ENCODE measurements around the gene DBNDD2.

Gene DBNDD2

DNA sequence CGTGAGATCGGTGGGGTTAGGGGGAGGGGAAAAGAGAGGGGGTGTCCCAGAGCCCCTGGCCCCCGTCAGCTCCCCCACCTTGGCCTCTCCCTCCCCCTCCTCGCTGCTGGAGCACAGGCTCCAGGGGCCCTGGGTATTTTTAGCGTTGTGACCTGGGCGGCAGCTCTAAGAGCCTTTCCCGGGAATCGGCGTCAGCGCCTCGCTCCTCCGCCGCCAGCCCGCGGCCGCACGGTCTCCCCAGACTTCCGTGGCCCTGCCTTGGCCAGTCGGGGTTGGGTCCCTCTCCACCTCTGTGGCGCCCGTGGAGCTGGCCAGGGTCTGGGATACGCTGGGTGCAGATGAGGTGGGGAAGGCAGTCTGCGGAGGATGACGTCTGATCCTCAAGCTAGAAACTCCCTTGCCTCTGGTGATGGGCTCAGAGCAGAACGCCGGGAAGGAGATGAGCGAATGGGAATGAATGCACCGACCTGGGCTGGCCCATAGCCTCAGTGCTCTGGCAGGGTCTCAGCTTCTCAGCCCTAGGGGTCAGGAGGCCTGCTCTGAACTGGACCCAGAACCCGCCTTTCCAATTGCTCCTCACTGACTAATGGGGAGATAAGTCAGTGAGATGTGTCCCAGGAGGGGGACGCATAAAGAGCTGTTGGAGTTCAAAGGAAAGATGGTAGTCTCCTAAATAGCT is 883 bp upstream of the DBNDD2 start:
- peaks cover 31% of the 10 kb centered on the region for H3K36me3 ChIP-seq (ENCODE audit: low read depth)
- H3K27ac ChIP-seq (ENCODE audit: poor library complexity, severe bottlenecking): peak overlapping the region; percentile 37
- no peaks in the 10 kb centered on the region for H3K9me3 ChIP-seq (ENCODE audit: severe bottlenecking)
- no peaks in the 10 kb centered on the region for H3K4me1 ChIP-seq (ENCODE audit: insufficient read depth, poor library complexity, severe bottlenecking)
- H3K27me3 ChIP-seq (ENCODE audit: insufficient read depth, poor library complexity, severe bottlenecking): no peaks in the 10 kb centered on the region
- H3K4me3 ChIP-seq (ENCODE audit: severe bottlenecking): peak overlapping the region; percentile 85
- ATAC-seq (ENCODE audit: low read depth) (peak; percentile 48), DNase-seq (ENCODE audit: low spot score) (no peak)
- no peak for TF ChIP-seq CTCF (IDR thresholded peaks at IDR 0.05; ENCODE audit: poor library complexity, severe bottlenecking)

DNA sequence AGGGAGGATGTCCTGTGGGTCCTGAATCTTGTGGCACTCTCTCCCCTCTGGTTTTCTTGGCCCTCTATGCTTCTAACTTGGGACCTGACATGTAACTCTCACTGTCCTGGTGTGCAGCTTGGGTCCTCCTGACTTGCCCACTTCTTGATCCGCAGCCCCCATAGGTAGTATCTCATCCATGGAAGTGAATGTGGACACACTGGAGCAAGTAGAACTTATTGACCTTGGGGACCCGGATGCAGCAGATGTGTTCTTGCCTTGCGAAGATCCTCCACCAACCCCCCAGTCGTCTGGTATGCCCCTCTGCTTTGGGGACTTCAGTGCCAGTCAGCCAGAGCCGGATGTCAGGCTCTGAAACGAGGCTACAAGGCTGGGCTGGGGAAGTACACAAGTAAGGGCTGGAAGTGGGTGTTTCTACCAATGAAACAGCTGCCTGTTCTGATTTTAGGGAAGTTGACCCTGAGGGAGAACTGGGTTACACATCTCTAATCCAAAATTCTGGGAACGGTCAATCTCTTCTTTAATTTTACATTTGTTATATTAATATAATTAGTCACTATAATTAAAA is 641 bp downstream of the DBNDD2 start:
- DNase-seq (ENCODE audit: low spot score) (no peak), ATAC-seq (ENCODE audit: low read depth) (no peak)
- no peaks in the 10 kb centered on the region for H3K9me3 ChIP-seq (ENCODE audit: severe bottlenecking)

GRCh38 chr20:45409521-45410272 is 1.6 kb downstream of the DBNDD2 start:
- TF ChIP-seq CTCF (IDR thresholded peaks at IDR 0.05; ENCODE audit: poor library complexity, severe bottlenecking): no peak
- H3K27me3 ChIP-seq (ENCODE audit: insufficient read depth, poor library complexity, severe bottlenecking): no peaks in the 10 kb centered on the region

More for the DNA sequence above, 641 bp downstream of the DBNDD2 start:
- Histone ChIP-seq H3K4me1 (ENCODE audit: insufficient read depth, poor library complexity, severe bottlenecking) (no peaks in the 10 kb centered on the region), H3K4me3 (ENCODE audit: severe bottlenecking) (no peak overlapping the region), H3K36me3 (ENCODE audit: low read depth) (peaks cover 31% of the 10 kb centered on the region), H3K27ac (ENCODE audit: poor library complexity, severe bottlenecking) (no peak overlapping the region), H3K27me3 (ENCODE audit: insufficient read depth, poor library complexity, severe bottlenecking) (no peaks in the 10 kb centered on the region)
- no peak for TF ChIP-seq CTCF (IDR thresholded peaks at IDR 0.05; ENCODE audit: poor library complexity, severe bottlenecking)

DNA sequence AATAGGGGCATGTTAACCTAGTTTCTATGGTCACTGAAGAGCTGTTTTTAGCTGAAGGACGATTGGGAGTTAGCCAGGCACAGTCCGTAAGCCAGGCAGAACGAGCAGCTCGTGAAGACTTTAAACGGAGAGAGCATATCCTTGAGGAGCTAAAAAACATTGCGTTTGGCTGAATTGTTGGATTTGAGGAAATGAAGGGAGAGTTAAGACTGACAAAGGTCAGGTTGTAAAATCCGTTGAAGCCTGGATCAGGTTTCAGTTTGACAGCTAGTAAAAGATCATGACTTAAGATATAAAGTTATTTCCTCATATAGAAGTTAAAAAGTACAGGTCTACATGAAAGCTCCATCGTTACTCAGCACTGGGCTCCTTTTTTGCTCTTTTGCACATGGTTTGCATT is 2.8 kb downstream of the DBNDD2 start:
- Histone ChIP-seq H3K9me3 (ENCODE audit: severe bottlenecking) (no peaks in the 10 kb centered on the region), H3K36me3 (ENCODE audit: low read depth) (peaks cover 31% of the 10 kb centered on the region), H3K4me1 (ENCODE audit: insufficient read depth, poor library complexity, severe bottlenecking) (peaks cover 4% of the 10 kb centered on the region), H3K4me3 (ENCODE audit: severe bottlenecking) (no peak overlapping the region), H3K27me3 (ENCODE audit: insufficient read depth, poor library complexity, severe bottlenecking) (no peaks in the 10 kb centered on the region), H3K27ac (ENCODE audit: poor library complexity, severe bottlenecking) (no peak overlapping the region)
- no peak for TF ChIP-seq CTCF (IDR thresholded peaks at IDR 0.05; ENCODE audit: poor library complexity, severe bottlenecking)
- no peak for ATAC-seq (ENCODE audit: low read depth)
- DNase-seq (ENCODE audit: low spot score): no peak

More at GRCh38 chr20:45409521-45410272, 1.6 kb downstream of the DBNDD2 start:
- Histone ChIP-seq H3K4me3 (ENCODE audit: severe bottlenecking) (no peak overlapping the region), H3K36me3 (ENCODE audit: low read depth) (peaks cover 31% of the 10 kb centered on the region), H3K4me1 (ENCODE audit: insufficient read depth, poor library complexity, severe bottlenecking) (no peaks in the 10 kb centered on the region), H3K9me3 (ENCODE audit: severe bottlenecking) (no peaks in the 10 kb centered on the region), H3K27ac (ENCODE audit: poor library complexity, severe bottlenecking) (no peak overlapping the region)
- DNase-seq (ENCODE audit: low spot score): peak; percentile 67
- ATAC-seq (ENCODE audit: low read depth): no peak

Data from RWPE2 (cell line).